HCT116 (cell line): ENCODE measurements around the gene SOWAHB. TPM values are rescaled to one million over a fixed set of nuclear protein-coding genes. Genes with fewer than 3 reads are reported as not detected.

ENCODE experiments used
- ATAC-seq: fragments of 200-7000 bp; cut with Tn5 transposase; 2 replicates; pipeline ENCODE4 v1.9.1; 2020; ENCODE audit warnings: mild to moderate bottlenecking, moderate library complexity
- BruUV-seq: library from RNA; stranded (reverse); fragments of 400-500 nt; replicated peaks from 2 replicates; lab custom pipeline; 2021; lab: Mats Ljungman, UMichigan
- CTCF ChIA-PET: fragments of 300-600 bp; sonication (Branson Sonifier 250); formaldehyde crosslinking; loops from one replicate; lab custom pipeline; 2021; ENCODE audit warnings: antibody characterized with exemption; lab: Charles Lee
- POLR2A ChIA-PET: fragments of 300-600, 350-600 bp; sonication (Branson Sonifier 250); formaldehyde crosslinking; loops from one replicate; lab custom pipeline; 2021; ENCODE audit warnings: antibody characterized with exemption; lab: Charles Lee
- RAD21 ChIA-PET, 2 experiments: fragments of 300-600 bp; sonication (Branson Sonifier 250); formaldehyde crosslinking; loops; one replicate each; lab custom pipeline; 2023; ENCODE audit warnings: low total read pairs in 2 of 2; ENCODE audit not compliant: uncharacterized antibody in 2 of 2, unreplicated experiment in 2 of 2, low non-redundant PET in 1 of 2; lab: Charles Lee
- DNase-seq: peaks from one replicate; pipeline ENCODE4 v3.0.0-alpha.2; 2010; ENCODE audit warnings: low read depth, low spot score
- H2AFZ ChIP-seq: fragments of 200-600 bp; shearing (Covaris generic), sonication (generic); 2 replicates; pipeline ENCODE4 v1.6.1; 2017; ENCODE audit warnings: low read depth, mixed run types, mixed read lengths, antibody characterized with exemption, low read length; ENCODE audit not compliant: poor library complexity, severe bottlenecking
- H3K27ac ChIP-seq: 2 replicates; pipeline ENCODE4 v1.5.1; 2012; ENCODE audit warnings: low read depth, low read length
- H3K27me3 ChIP-seq: fragments of 200-600 bp; sonication (generic); 2 replicates; pipeline ENCODE4 v1.6.1; 2016; ENCODE audit warnings: mixed run types, low read length, mixed read lengths; ENCODE audit not compliant: insufficient read depth
- H3K36me3 ChIP-seq, 2 experiments: fragments of 200-500 bp in 1 of 2; fragments of 200-600 bp in 1 of 2; sonication (Bioruptor generic) in 1 of 2; sonication (generic) in 1 of 2; 2 replicates each; pipeline versions ENCODE4 v1.5.1 to v1.6.1; 2014 to 2016; ENCODE audit warnings: low read length in 2 of 2, inconsistent platforms in 1 of 2, mixed read lengths in 1 of 2, mixed run types in 1 of 2; ENCODE audit not compliant: insufficient read depth in 2 of 2, control insufficient read depth in 1 of 2
- H3K4me1 ChIP-seq, 2 experiments: fragments of 200-600 bp in 1 of 2; sonication (generic) in 1 of 2; 2 replicates each; pipeline versions ENCODE4 v1.5.1 to v1.6.1; 2012 to 2017; ENCODE audit warnings: low read length in 2 of 2, inconsistent platforms in 1 of 2, mild to moderate bottlenecking in 1 of 2, mixed read lengths in 1 of 2, mixed run types in 1 of 2, moderate library complexity in 1 of 2; ENCODE audit not compliant: insufficient read depth in 2 of 2, control insufficient read depth in 1 of 2
- H3K4me2 ChIP-seq: fragments of 200-600 bp; sonication (generic); 2 replicates; pipeline ENCODE4 v1.6.1; 2017; ENCODE audit warnings: mixed run types, low read length, mixed read lengths
- H3K4me3 ChIP-seq, 2 experiments: fragments of 200-600 bp in 1 of 2; sonication (generic) in 1 of 2; replicated peaks in 1 of 2; 2 replicates each; pipeline ENCODE4 v1.5.1; 2011 to 2016; ENCODE audit warnings: low read length in 2 of 2, control low read depth in 1 of 2, low read depth in 1 of 2, mild to moderate bottlenecking in 1 of 2, mixed read lengths in 1 of 2, mixed run types in 1 of 2
- H3K79me2 ChIP-seq: fragments of 200-600 bp; sonication (generic); 2 replicates; pipeline ENCODE4 v1.6.1; 2017; ENCODE audit warnings: mild to moderate bottlenecking, mixed run types, low read length, moderate library complexity, mixed read lengths; ENCODE audit not compliant: insufficient read depth
- H3K9ac ChIP-seq: fragments of 200-600 bp; sonication (generic); 2 replicates; pipeline ENCODE4 v1.6.1; 2016; ENCODE audit warnings: low read length, mixed read lengths
- H3K9me2 ChIP-seq: fragments of 200-600 bp; sonication (generic), shearing (Covaris generic); 2 replicates; pipeline ENCODE4 v1.6.1; 2017; ENCODE audit warnings: mixed run types, mild to moderate bottlenecking, moderate library complexity; ENCODE audit not compliant: insufficient read depth
- H3K9me3 ChIP-seq, 2 experiments: fragments of 200-500 bp in 1 of 2; fragments of 200-600 bp in 1 of 2; sonication (Bioruptor generic) in 1 of 2; sonication (generic) in 1 of 2; 2 replicates each; pipeline ENCODE4 v1.6.1; 2014 to 2017; ENCODE audit warnings: low read length in 2 of 2, mixed read lengths in 2 of 2, inconsistent platforms in 1 of 2, low read depth in 1 of 2, mild to moderate bottlenecking in 1 of 2, mixed run types in 1 of 2, moderate library complexity in 1 of 2; ENCODE audit not compliant: control insufficient read depth in 1 of 2, insufficient read depth in 1 of 2
- H4K20me1 ChIP-seq: fragments of 200-600 bp; sonication (generic), shearing (Covaris generic); 2 replicates; pipeline ENCODE4 v1.6.1; 2017; ENCODE audit warnings: mixed run types, mild to moderate bottlenecking, moderate library complexity; ENCODE audit not compliant: insufficient read depth
- ATF3 ChIP-seq: IDR thresholded peaks from 2 replicates; pipeline ENCODE4 v1.6.1; 2012
- CBX3 ChIP-seq: IDR thresholded peaks from 2 replicates; pipeline ENCODE4 v1.6.1; 2012; ENCODE audit warnings: low read depth
- CEBPB ChIP-seq: IDR thresholded peaks from 2 replicates; pipeline ENCODE4 v1.6.1; 2012; ENCODE audit warnings: low read depth
- EGR1 ChIP-seq: IDR thresholded peaks from 2 replicates; pipeline ENCODE4 v1.6.1; 2012; ENCODE audit warnings: low read depth
- ELF1 ChIP-seq: IDR thresholded peaks from 2 replicates; pipeline ENCODE4 v1.6.1; 2012; ENCODE audit warnings: low read depth, borderline replicate concordance
- JUND ChIP-seq: IDR thresholded peaks from 2 replicates; pipeline ENCODE4 v1.6.1; 2012
- POLR2A ChIP-seq: IDR thresholded peaks from 2 replicates; pipeline ENCODE4 v1.7.0; 2011; ENCODE audit warnings: borderline replicate concordance; ENCODE audit not compliant: insufficient read depth, insufficient read length; ENCODE audit errors: extremely low read depth
- POLR2AphosphoS5 ChIP-seq: IDR thresholded peaks from 2 replicates; pipeline ENCODE4 v1.6.1; 2011; ENCODE audit warnings: mild to moderate bottlenecking, low read depth, low read length, moderate library complexity
- RAD21 ChIP-seq: IDR thresholded peaks from 2 replicates; pipeline ENCODE4 v1.6.1; 2012; ENCODE audit warnings: low read depth, mild to moderate bottlenecking
- SIN3A ChIP-seq: IDR thresholded peaks from 2 replicates; pipeline ENCODE4 v1.6.1; 2012; ENCODE audit warnings: low read depth
- SRF ChIP-seq: IDR thresholded peaks from 2 replicates; pipeline ENCODE4 v1.6.1; 2012; ENCODE audit warnings: low read depth
- YY1 ChIP-seq: IDR thresholded peaks from 2 replicates; pipeline ENCODE4 v1.6.1; 2011; ENCODE audit warnings: low read length, low read depth, moderate library complexity, mild to moderate bottlenecking; ENCODE audit not compliant: insufficient replicate concordance; ENCODE audit errors: extremely low read depth
- ZBTB33 ChIP-seq: IDR thresholded peaks from 2 replicates; pipeline ENCODE4 v1.6.1; 2011; ENCODE audit warnings: mild to moderate bottlenecking, low read length, moderate library complexity; ENCODE audit not compliant: insufficient replicate concordance; ENCODE audit errors: extremely low read depth
- ZFX ChIP-seq: fragments of 450-650 bp; IDR thresholded peaks from 2 replicates; pipeline ENCODE4 v1.6.1; 2017
- ZNF274 ChIP-seq: fragments of 200-500 bp; sonication (Bioruptor generic); IDR thresholded peaks from 2 replicates; pipeline ENCODE4 v1.6.1; 2014; ENCODE audit warnings: mild to moderate bottlenecking, low read depth, low read length, inconsistent platforms
- intact Hi-C: fragments of 100-400 bp; cut with micrococcal nuclease; formaldehyde crosslinking; loops from 2 replicates; pipeline ENCODE4 v1.10.0; 2022
- total RNA-seq: library from RNA; stranded (reverse); gene quantifications from one replicate; pipeline ENCODE4 v1.2.1, GENCODE V29; 2021; ENCODE audit not compliant: unreplicated experiment

SOWAHB gene
- total RNA-seq, 1 experiment from 2014 or later: 3.0 TPM

- ChIA-PET RAD21 (no interaction called here), CTCF (no interaction called here), POLR2A (no interaction called here)
- Histone ChIP-seq H3K36me3 (no peaks in the 10 kb centered on the region), H3K9me3 (no peaks in the 10 kb centered on the region), H3K4me2 (no peak overlapping the region), H2AFZ (no peak overlapping the region), H3K27me3 (no peaks in the 10 kb centered on the region), H3K79me2 (no peaks in the 10 kb centered on the region), H3K9ac (no peak overlapping the region), H4K20me1 (no peaks in the 10 kb centered on the region), H3K27ac (no peak overlapping the region), H3K9me2 (no peaks in the 10 kb centered on the region), H3K4me3 (no peak overlapping the region), H3K4me1 (peaks cover 0 to 5% of the 10 kb centered on the region in 2 experiments; a peak in 2 of 4 replicates)
- intact Hi-C loops: no loop called here
- DNase-seq (no peak), ATAC-seq (no peak)
- TF ChIP-seq ATF3 (no peak), CEBPB (no peak), SIN3A (no peak), POLR2AphosphoS5 (no peak), ELF1 (no peak), RAD21 (no peak), JUND (no peak), EGR1 (no peak), YY1 (no peak), CBX3 (no peak), ZFX (no peak), ZBTB33 (no peak), ZNF274 (no peak), POLR2A (no peak), SRF (no peak)
- BruUV-seq: no TSS peak
These were observed 14.8 kb downstream of the SOWAHB start for GRCh38 chr4:76883147-76883546.
